ENCODE results near the gene LCA5.

DNA sequence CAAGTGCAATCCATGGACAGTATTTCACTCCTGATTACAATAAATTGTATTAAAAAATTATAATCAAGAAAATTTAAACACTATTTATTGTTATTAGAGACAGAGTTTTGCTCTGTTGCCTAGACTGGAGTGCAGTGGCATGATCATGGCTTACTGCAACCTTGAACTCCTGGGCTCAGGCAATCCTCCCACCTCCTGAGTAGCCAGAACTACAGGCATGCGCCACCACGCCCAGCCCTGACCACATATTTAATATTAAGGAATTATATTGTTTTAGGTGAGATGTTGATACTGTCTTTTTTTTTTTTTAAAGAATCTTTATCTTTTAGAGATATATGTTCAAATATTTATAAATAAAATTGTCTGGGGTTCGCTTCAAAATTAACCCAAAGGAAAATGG lies 14.6 kb downstream of the LCA5 start:
- no peak for TF ChIP-seq SP1 (IDR thresholded peaks at IDR 0.05)
- TF ChIP-seq, protein P1, sequence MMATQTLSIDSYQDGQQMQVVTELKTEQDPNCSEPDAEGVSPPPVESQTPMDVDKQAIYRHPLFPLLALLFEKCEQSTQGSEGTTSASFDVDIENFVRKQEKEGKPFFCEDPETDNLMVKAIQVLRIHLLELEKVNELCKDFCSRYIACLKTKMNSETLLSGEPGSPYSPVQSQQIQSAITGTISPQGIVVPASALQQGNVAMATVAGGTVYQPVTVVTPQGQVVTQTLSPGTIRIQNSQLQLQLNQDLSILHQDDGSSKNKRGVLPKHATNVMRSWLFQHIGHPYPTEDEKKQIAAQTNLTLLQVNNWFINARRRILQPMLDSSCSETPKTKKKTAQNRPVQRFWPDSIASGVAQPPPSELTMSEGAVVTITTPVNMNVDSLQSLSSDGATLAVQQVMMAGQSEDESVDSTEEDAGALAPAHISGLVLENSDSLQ (IDR thresholded peaks at IDR 0.05) = no peak
- TF ChIP-seq TARDBP (IDR thresholded peaks at IDR 0.05) = no peak
- no peak for TF ChIP-seq FOXM1 (IDR thresholded peaks at IDR 0.05; ENCODE audit: borderline replicate concordance)
- TF ChIP-seq ZNF384 (IDR thresholded peaks at IDR 0.05) = no peak
